K562 (cell line): Measurements from ENCODE around the gene ZNF24. TPM values are rescaled to one million over a fixed set of nuclear protein-coding genes. Genes with fewer than 3 reads are reported as not detected.
A peak's percentile ranks its signal among the peaks of the same experiment; 100 is the strongest.

Experiments used
- CBX1 ChIP-seq: sonication (generic); IDR thresholded peaks from 2 replicates; pipeline ENCODE4 v1.6.1; 2016; ENCODE audit warnings: antibody characterized with exemption, low read depth, mild to moderate bottlenecking
- CHD4 ChIP-seq: fragments of 200-600 bp; sonication (generic); IDR thresholded peaks from 3 replicates; pipeline ENCODE4 v1.6.1; 2012; ENCODE audit warnings: low read depth, mild to moderate bottlenecking, mixed read lengths, low read length, inconsistent platforms; ENCODE audit not compliant: insufficient read depth, insufficient replicate concordance, poor library complexity, severe bottlenecking
- FOXK2 ChIP-seq, 2 experiments: fragments of 450-650 bp; IDR thresholded peaks in 1 of 2; conservative IDR thresholded peaks in 1 of 2; 2 replicates each; pipeline ENCODE4 v1.6.1; 2016; ENCODE audit warnings: low read depth in 2 of 2, mild to moderate bottlenecking in 1 of 2
- HCFC1 ChIP-seq: IDR thresholded peaks from 2 replicates; pipeline ENCODE4 v1.6.1; 2012; ENCODE audit warnings: low read depth, low read length, improper control_type of control experiment
- HMGN3 ChIP-seq: IDR thresholded peaks from 2 replicates; pipeline ENCODE4 v1.6.1; 2011; ENCODE audit warnings: borderline replicate concordance, low read depth, mild to moderate bottlenecking, mixed read lengths, low read length; ENCODE audit not compliant: insufficient read length; ENCODE audit errors: extremely low read depth
- KDM5B ChIP-seq: fragments of 200-600 bp; sonication (generic); IDR thresholded peaks from 2 replicates; pipeline ENCODE4 v1.6.1; 2012; ENCODE audit warnings: low read depth, mild to moderate bottlenecking, moderate library complexity, low read length, control low read depth, inconsistent platforms; ENCODE audit not compliant: insufficient replicate concordance
- NR2C2 ChIP-seq, 2 experiments: fragments of 200-800 bp in 1 of 2; sonication (Bioruptor generic) in 1 of 2; sonication (generic) in 1 of 2; formaldehyde crosslinking in 1 of 2; IDR thresholded peaks; 2 replicates each; pipeline versions ENCODE4 v1.6.1 to v1.8.0; 2016 to 2022; ENCODE audit warnings: mild to moderate bottlenecking in 1 of 2, missing compliant biosample characterization in 1 of 2, missing genetic modification characterization in 1 of 2, missing genetic modification reagents in 1 of 2
- NR3C1 ChIP-seq: sonication (generic); formaldehyde crosslinking; IDR thresholded peaks from 2 replicates; pipeline ENCODE4 v1.8.1; 2022; ENCODE audit warnings: missing genetic modification reagents
- RBM15 ChIP-seq: fragments of 200-400 bp; formaldehyde crosslinking; IDR thresholded peaks from 2 replicates; pipeline ENCODE4 v1.6.1; 2018; ENCODE audit warnings: mild to moderate bottlenecking, low read length, moderate library complexity; ENCODE audit not compliant: insufficient read depth
- SMAD3 ChIP-seq: fragments of 450-650 bp; formaldehyde crosslinking; conservative IDR thresholded peaks from 2 replicates; pipeline ENCODE4 v1.4.0; 2020; ENCODE audit warnings: mild to moderate bottlenecking
- SUPT5H ChIP-seq: fragments of 450-650 bp; IDR thresholded peaks from 2 replicates; pipeline ENCODE4 v1.6.1; 2016
- TRIM24 ChIP-seq, 2 experiments: fragments of 450-650 bp; IDR thresholded peaks; 2 replicates each; pipeline ENCODE4 v1.6.1; 2016
- YY1 ChIP-seq, 3 experiments: IDR thresholded peaks; 2 replicates each; pipeline ENCODE4 v1.6.1; 2011; ENCODE audit warnings: low read length in 2 of 3, mild to moderate bottlenecking in 2 of 3, moderate library complexity in 2 of 3, borderline replicate concordance in 1 of 3, control low read depth in 1 of 3, low read depth in 1 of 3; ENCODE audit not compliant: insufficient read depth in 3 of 3, insufficient replicate concordance in 2 of 3, control insufficient read depth in 1 of 3, insufficient read length in 1 of 3; ENCODE audit errors: extremely low read depth in 1 of 3
- ZBED1 ChIP-seq: IDR thresholded peaks from 2 replicates; pipeline ENCODE4 v1.6.1; 2014
- ZFP36 ChIP-seq: fragments of 150-350 bp; IDR thresholded peaks from 2 replicates; pipeline ENCODE4 v1.6.1; 2018; ENCODE audit warnings: low read length, low read depth; ENCODE audit not compliant: partially characterized antibody
- polyA plus RNA-seq, 8 experiments: library from polyadenylated mRNA; depleted of rRNA in 4 of 8; stranded (reverse) in 5 of 8; unstranded in 3 of 8; fragments of >200 nt; fragmentation: Nextera tagmentation in 2 of 8; fragmentation: Illumina TruSeq in 1 of 8; extraction: Ambion mirVana in 2 of 8; extraction: Trizol in 1 of 8; gene quantifications; 2 replicates each; pipeline versions ENCODE4 v1.2.1 to v1.2.3, GENCODE V29; 2011 to 2014; ENCODE audit warnings: inconsistent platforms in 1 of 8, missing spikeins in 1 of 8
- total RNA-seq, 7 experiments: library from RNA; depleted of rRNA in 6 of 7; stranded (reverse); fragments of >200 nt in 6 of 7; fragmentation: Illumina TruSeq in 2 of 7; extraction: Trizol in 2 of 7; gene quantifications; 2 replicates each; pipeline versions ENCODE4 v1.2.1 to v1.2.3, GENCODE V29; 2011 to 2021; ENCODE audit warnings: low replicate concordance in 1 of 7
- TF ChIP-seq, protein P1 (sequence below): fragments of 450-650 bp; IDR thresholded peaks from 2 replicates; pipeline ENCODE4 v1.6.1; 2016; ENCODE audit warnings: antibody characterized with exemption

ZNF24 gene
- total and polyA plus RNA-seq, 9 of the 15 experiments (the other 6 are each of a cell fraction or from before 2014, with no cell fraction given): 35.7 to 72.8 (median 54.1) TPM

DNA sequence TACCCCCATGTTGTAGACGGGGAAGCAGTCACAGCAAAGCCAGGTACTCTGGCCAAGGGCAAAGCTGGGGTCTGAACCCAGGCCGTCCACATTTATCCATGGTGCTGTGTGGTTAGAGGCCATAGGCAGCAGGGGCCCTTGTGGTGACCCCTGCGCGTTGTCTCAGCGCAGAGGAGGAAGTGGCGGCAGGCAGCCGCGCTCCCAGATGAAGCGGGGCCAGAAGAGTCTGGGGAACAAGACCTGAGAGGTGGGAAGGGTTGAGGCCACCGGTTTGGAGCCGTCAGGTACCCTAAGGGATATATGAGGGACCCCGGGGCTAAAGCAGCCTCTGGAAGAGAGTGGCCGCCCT lies 32.1 kb upstream of the ZNF24 start (continued):
- no peak for TF ChIP-seq NR3C1
- TF ChIP-seq RBM15: no peak
- peak; percentile 81 for TF ChIP-seq NR2C2 (CRISPR knock-in tag; IDR thresholded peaks at IDR 0.05)
- peak; percentile 87; the same call in 1 of the 2 replicates for TF ChIP-seq NR2C2 (tag; IDR thresholded peaks at IDR 0.05)
- TF ChIP-seq TRIM24 (IDR thresholded peaks at IDR 0.05): no peak
- TF ChIP-seq YY1 (IDR thresholded peaks at IDR 0.05; ENCODE audit: borderline replicate concordance in 1 of 3, control insufficient read depth in 1 of 3, extremely low read depth in 1 of 3, insufficient read depth in 3 of 3, insufficient read length in 1 of 3, insufficient replicate concordance in 2 of 3, low read depth in 1 of 3, low read length in 2 of 3): no peak
- TF ChIP-seq SUPT5H: no peak
- TF ChIP-seq, protein P1, sequence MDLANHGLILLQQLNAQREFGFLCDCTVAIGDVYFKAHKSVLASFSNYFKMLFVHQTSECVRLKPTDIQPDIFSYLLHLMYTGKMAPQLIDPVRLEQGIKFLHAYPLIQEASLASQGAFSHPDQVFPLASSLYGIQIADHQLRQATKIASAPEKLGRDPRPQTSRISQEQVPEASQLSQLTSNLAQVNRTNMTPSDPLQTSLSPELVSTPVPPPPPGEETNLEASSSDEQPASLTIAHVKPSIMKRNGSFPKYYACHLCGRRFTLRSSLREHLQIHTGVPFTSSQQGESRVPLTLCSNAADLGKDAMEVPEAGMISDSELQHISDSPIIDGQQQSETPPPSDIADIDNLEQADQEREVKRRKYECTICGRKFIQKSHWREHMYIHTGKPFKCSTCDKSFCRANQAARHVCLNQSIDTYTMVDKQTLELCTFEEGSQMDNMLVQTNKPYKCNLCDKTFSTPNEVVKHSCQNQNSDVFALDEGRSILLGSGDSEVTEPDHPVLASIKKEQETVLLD: peak; percentile 51; the same call in 1 of the 2 replicates
- no peak for TF ChIP-seq SMAD3 (CRISPR knock-in tag)
- 0 out of 4 replicates have a peak, but pooled peaks of 1 of the 2 experiments have one; percentile 35 for TF ChIP-seq FOXK2 (conservative IDR thresholded peaks at IDR 0.05 in 1 of 2, IDR thresholded peaks at IDR 0.05 in 1 of 2; ENCODE audit: low read depth in 2 of 2)
- no peak for TF ChIP-seq CHD4
- peak; percentile 11 for TF ChIP-seq KDM5B
- no peak for TF ChIP-seq ZFP36
- peak; percentile 36; the same call in 1 of the 2 replicates for TF ChIP-seq HCFC1
- no peak; the same call in 1 of the 2 replicates for TF ChIP-seq ZBED1
- TF ChIP-seq CBX1: no peak
- no peak for TF ChIP-seq HMGN3
- TF ChIP-seq, all 486 proteins: peak for 22
